HG02884 (cell line): ENCODE results near the gene ENOX2.

Source experiments
- ATAC-seq: cut with Tn5 transposase; IDR thresholded peaks from one replicate; pipeline ENCODE4 v1.9.1; 2021; ENCODE audit warnings: mild to moderate bottlenecking, moderate library complexity; ENCODE audit not compliant: unreplicated experiment

The ENOX2 gene

GRCh38 chrX:130705591-130705990, 197.4 kb downstream of the ENOX2 start:
- ATAC-seq: no peak

GRCh38 chrX:130704053-130705038, 198.7 kb downstream of the ENOX2 start:
- no peak for ATAC-seq

GRCh38 chrX:130702867-130703707, 199.9 kb downstream of the ENOX2 start:
- ATAC-seq: no peak

- no peak for ATAC-seq
These were observed 202.4 kb downstream of the ENOX2 start for GRCh38 chrX:130700629-130701028.

GRCh38 chrX:130699618-130700017, 203.4 kb downstream of the ENOX2 start:
- ATAC-seq: no peak

GRCh38 chrX:130696542-130696941, 206.5 kb downstream of the ENOX2 start:
- ATAC-seq: no peak

GRCh38 chrX:130695931-130696330, 207.1 kb downstream of the ENOX2 start:
- ATAC-seq: no peak

- no peak for ATAC-seq
These were observed 208.0 kb downstream of the ENOX2 start for GRCh38 chrX:130694983-130695382.

- no peak for ATAC-seq
These were observed 211.4 kb downstream of the ENOX2 start for GRCh38 chrX:130691576-130691975.

- ATAC-seq: no peak
These were observed 214.6 kb downstream of the ENOX2 start for GRCh38 chrX:130688360-130688759.

- no peak for ATAC-seq
These were observed 220.0 kb downstream of the ENOX2 start for GRCh38 chrX:130682990-130683389.

- ATAC-seq: no peak
These were observed 222.6 kb downstream of the ENOX2 start for GRCh38 chrX:130680164-130681035.

GRCh38 chrX:130676861-130677260, 226.1 kb downstream of the ENOX2 start:
- ATAC-seq: no peak

- ATAC-seq: no peak
These were observed 230.8 kb downstream of the ENOX2 start for GRCh38 chrX:130672214-130672613.

- no peak for ATAC-seq
These were observed 233.8 kb downstream of the ENOX2 start for GRCh38 chrX:130669233-130669632.

GRCh38 chrX:130665263-130665662, 237.7 kb downstream of the ENOX2 start:
- no peak for ATAC-seq

GRCh38 chrX:130658310-130658709, 244.7 kb downstream of the ENOX2 start:
- no peak for ATAC-seq

GRCh38 chrX:130654409-130654950, 248.5 kb downstream of the ENOX2 start:
- no peak for ATAC-seq

- no peak for ATAC-seq
These were observed 250.0 kb downstream of the ENOX2 start for GRCh38 chrX:130652824-130653578.

GRCh38 chrX:130649738-130650137, 253.3 kb downstream of the ENOX2 start:
- ATAC-seq: no peak
